Body of pancreas (tissue), 4 donors: Measurements from ENCODE around the gene FHL1.

Experiments used
- POLR2A ChIP-seq, 3 donors: fragments of 450-650 bp; IDR thresholded peaks; one replicate each; pipeline ENCODE4 v1.6.1; 2016; ENCODE audit warnings: antibody characterized with exemption in 3 of 3, mild to moderate bottlenecking in 2 of 3
- TF ChIP-seq, protein P1 (sequence below), 7 experiments: fragments of 450-650 bp in 4 of 7; fragments of 200-600 bp in 3 of 7; sonication (generic) in 3 of 7; IDR thresholded peaks; one replicate each; pipeline ENCODE4 v1.5.1; 2016 to 2019; ENCODE audit warnings: antibody characterized with exemption in 7 of 7

DNA sequence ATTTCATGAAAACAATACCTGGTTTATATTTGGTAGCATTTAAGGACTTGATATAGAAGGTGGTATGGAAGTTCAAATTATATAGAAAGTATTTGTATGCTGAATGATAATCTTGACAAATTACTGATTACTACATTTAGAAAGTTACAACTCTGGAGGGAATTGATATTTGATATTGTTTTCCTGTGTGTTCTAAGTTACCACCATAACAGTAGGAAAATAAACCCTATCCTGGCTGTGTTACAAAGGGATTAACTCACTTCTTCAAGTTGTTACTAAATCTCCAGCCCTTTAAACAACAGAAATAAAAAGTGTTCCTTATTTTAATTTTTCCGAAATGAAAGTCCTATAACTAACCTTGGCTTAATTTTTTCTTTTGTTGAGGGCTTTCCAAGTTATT is 36.6 kb downstream of the FHL1 start:
- no peak for TF ChIP-seq POLR2A (IDR thresholded peaks at IDR 0.05)
- TF ChIP-seq, protein P1, sequence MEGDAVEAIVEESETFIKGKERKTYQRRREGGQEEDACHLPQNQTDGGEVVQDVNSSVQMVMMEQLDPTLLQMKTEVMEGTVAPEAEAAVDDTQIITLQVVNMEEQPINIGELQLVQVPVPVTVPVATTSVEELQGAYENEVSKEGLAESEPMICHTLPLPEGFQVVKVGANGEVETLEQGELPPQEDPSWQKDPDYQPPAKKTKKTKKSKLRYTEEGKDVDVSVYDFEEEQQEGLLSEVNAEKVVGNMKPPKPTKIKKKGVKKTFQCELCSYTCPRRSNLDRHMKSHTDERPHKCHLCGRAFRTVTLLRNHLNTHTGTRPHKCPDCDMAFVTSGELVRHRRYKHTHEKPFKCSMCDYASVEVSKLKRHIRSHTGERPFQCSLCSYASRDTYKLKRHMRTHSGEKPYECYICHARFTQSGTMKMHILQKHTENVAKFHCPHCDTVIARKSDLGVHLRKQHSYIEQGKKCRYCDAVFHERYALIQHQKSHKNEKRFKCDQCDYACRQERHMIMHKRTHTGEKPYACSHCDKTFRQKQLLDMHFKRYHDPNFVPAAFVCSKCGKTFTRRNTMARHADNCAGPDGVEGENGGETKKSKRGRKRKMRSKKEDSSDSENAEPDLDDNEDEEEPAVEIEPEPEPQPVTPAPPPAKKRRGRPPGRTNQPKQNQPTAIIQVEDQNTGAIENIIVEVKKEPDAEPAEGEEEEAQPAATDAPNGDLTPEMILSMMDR (IDR thresholded peaks at IDR 0.05) = no peak
